Muscle layer of colon (tissue), 2 donors: ENCODE results near the gene SMTNL1.
A peak's percentile ranks its signal among the peaks of the same experiment; 100 is the strongest.

Experiments
- H3K27ac ChIP-seq: one replicate; pipeline ENCODE4 v1.7.0; 2013; ENCODE audit warnings: low read depth, mild to moderate bottlenecking, low read length, moderate library complexity
- H3K27me3 ChIP-seq, 2 donors: one replicate each; pipeline ENCODE4 v1.7.0; 2013; ENCODE audit warnings: low read length in 2 of 2, mild to moderate bottlenecking in 2 of 2; ENCODE audit not compliant: insufficient read depth in 2 of 2, control insufficient read depth in 1 of 2
- H3K36me3 ChIP-seq: one replicate; pipeline ENCODE4 v1.7.0; 2013; ENCODE audit warnings: mild to moderate bottlenecking, low read length; ENCODE audit not compliant: insufficient read depth
- H3K4me1 ChIP-seq: one replicate; pipeline ENCODE4 v1.7.0; 2013; ENCODE audit warnings: mild to moderate bottlenecking, low read length; ENCODE audit not compliant: insufficient read depth
- H3K4me3 ChIP-seq, 2 donors: one replicate each; pipeline ENCODE4 v1.7.0; 2013; ENCODE audit warnings: low read length in 2 of 2, low read depth in 1 of 2, mild to moderate bottlenecking in 1 of 2, moderate library complexity in 1 of 2
- H3K9ac ChIP-seq: one replicate; pipeline ENCODE4 v1.7.0; 2013; ENCODE audit warnings: low read length
- H3K9me3 ChIP-seq: one replicate; pipeline ENCODE4 v1.7.0; 2013; ENCODE audit warnings: mild to moderate bottlenecking, low read length
- donor health status: abdominal sarcoma.
- donor health status: Adenocarcinoma of cecum.

SMTNL1 gene

DNA sequence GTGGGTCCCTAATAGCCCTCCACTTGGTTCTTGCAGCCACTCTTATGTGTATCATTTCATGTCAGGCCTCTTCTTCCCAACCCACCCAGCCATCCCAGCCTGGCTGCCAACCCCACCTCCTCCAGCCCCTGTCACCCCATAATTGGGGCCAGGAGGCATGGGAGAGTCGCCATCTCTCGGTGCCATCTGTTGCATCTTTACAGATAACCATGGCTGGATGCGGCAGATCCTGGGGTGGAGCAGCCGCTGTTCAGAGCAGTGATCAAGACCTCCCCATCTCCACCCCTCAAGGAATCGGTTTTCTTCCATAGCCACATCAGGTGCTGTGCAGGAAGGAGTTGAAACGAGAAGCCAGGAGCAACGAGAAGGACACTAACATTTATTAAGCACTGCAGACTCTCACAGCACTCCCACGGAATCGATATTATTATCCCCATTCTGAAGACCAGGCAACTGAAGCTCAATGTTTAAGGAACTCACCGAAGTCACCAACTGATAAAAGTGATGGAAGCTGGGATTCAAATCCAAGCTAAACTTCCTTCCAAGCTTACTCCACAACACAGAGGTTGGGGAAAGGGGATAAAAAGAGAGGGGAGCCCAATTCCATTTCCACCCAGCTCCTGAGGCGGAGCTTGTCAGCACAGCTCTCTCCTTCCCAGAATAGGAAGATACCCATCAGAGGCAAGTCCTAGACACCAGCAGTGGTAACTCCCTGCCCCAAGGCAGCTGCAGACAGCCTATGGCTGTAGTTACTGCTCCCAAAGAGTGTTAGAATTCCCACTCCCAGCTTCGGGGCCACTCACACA is 24.5 kb upstream of the SMTNL1 start:
- no peaks in the 10 kb centered on the region for H3K27me3 ChIP-seq
- H3K9me3 ChIP-seq, result no peaks in the 10 kb centered on the region
- no peak overlapping the region for H3K9ac ChIP-seq
- no peaks in the 10 kb centered on the region for H3K36me3 ChIP-seq
- H3K27ac ChIP-seq, result no peak overlapping the region
- H3K4me3 ChIP-seq, result no peak overlapping the region
- H3K4me1 ChIP-seq, result peaks cover 7% of the 10 kb centered on the region

DNA sequence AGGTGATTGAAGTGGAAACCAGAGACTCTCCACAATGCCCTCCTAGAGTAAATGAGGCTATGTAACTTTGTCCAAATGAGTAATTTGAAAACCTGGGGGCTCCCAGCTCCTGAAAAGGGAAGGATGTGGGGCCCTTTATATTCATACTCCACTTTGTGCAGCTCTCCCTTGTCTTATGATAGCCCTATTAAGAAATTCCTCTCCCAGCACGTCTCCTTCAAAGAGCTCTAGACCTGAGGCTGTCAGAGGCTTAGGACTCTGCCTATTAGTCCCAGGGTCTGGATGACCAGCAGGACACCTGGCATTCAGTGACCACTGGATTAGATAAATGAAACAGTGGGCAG is 24.0 kb upstream of the SMTNL1 start:
- Histone ChIP-seq H3K36me3 (no peaks in the 10 kb centered on the region), H3K27ac (no peak overlapping the region), H3K9me3 (no peaks in the 10 kb centered on the region), H3K4me1 (peaks cover 7% of the 10 kb centered on the region), H3K9ac (no peak overlapping the region), H3K27me3 (no peaks in the 10 kb centered on the region), H3K4me3 (no peak overlapping the region)

DNA sequence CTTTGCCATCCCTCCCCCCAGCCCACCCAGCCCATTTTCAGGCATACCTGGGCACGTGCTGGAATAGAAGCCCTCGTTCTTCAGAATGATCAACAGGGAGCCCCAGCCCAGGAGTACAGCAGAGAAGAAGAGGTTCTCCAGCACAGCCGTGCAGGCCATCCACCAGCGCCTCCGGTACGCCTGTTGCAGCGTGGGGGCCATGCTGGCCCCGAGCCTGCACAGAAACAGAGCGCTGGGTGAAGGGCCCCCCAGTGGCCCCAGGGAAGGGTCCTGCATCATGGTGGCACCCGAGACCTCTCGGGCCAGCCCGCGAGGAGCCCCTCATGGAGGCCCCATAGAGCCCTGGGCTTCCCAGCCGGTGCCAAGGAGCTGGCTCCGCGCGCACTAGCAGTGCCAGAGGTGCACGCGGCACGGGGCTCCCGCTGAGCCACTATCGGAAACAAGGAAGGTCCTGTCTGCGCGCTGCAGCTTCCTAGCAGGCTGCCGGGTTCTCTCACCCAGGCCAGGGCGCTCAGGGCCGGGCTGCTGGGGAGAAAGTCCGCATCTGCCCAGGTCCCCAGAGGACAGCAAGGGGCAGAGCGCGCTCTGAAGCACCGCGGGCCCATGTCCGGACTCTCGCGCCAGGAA is 23.4 kb upstream of the SMTNL1 start:
- Histone ChIP-seq H3K36me3 (no peaks in the 10 kb centered on the region), H3K4me1 (peaks cover 7% of the 10 kb centered on the region), H3K4me3 (peak overlapping the region; percentile 89 to 99), H3K27ac (peak overlapping the region; percentile 72), H3K27me3 (no peaks in the 10 kb centered on the region), H3K9ac (peak overlapping the region; percentile 65), H3K9me3 (no peaks in the 10 kb centered on the region)

DNA sequence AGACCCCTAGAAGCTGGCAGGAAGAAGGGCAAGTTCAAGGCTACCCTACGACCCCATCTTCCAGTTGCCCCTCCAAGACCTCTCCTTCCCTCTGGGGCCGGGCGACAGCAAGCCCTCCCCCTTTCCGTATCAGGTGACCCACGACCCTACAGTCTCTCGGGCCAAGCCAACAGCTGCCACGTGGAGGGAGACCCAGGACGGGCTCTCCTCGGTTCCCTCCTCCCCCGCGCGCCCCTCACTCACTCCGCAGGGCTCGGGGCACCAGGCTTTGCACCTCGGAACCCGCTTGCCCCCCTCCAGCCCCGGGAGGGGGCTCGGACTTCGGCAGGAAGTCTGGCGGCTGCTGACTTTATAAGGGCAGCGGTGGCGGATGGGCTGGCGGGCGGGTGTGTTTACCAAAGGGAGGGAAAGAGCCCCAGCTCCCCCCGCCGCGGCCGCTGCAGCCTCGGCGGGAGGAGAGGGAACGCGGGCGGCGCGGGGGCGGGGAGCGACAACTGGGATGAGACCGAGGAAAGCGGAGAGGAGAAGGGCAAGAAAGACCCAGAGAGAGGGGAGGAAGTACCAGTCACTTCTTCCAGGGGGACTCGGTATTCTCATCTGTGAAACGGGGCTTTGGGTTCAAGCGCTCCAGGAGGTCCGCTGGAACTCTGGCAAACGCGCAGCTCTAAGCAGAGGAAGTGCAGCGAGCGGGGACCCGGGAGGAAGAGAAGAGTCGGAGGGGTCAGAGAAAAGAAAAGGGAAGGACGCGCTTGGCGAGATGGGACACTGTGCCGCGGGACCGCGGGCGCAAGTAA is 22.7 kb upstream of the SMTNL1 start:
- Histone ChIP-seq H3K4me3 (peak overlapping the region; percentile 89 to 99), H3K9ac (peak overlapping the region; percentile 65), H3K4me1 (peaks cover 7% of the 10 kb centered on the region), H3K9me3 (no peaks in the 10 kb centered on the region), H3K27ac (peak overlapping the region; percentile 72), H3K27me3 (no peaks in the 10 kb centered on the region), H3K36me3 (no peaks in the 10 kb centered on the region)

DNA sequence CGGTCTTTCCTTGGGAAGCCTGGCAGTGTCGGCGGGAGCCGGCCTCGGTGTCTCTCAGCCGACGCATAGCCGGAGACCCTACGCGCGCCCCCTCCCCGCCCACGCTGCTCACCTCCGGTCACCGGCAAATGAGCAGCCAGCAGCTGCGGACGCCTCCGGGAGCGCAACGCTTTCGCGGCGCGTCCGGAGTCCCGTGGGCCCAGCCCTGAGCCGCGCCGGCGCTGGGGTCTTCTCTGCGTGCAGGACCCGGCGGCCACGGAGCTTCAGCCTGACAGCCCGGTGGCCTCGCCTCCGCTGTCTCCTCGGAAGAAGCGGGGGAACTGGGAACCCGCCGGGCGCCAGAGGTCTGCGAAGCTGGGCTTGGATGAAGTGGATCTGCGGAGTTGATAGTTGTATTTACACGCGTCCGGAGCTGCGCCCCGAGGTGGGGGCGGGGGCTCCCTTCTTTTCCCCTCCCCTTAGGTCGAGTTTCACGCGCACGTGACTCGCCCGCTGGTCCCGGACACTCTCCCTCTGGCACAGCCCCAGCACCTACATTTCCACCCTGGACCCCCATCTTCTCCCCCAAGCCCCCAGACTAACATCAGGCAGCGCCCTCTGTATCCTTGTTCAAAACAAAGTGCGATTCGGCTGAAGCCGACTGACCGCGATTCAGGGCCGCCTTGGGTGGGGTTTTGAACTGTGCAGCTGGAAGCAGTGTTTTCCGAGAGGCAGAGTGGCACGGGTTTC is 21.9 kb upstream of the SMTNL1 start, which contains the start of gene SLC43A1:
Gene SLC43A1, minus strand, starts transcription at position 371 of the 729 bp plus-strand sequence. CDS start 1,591 bp downstream, outside the sequence.
- no peaks in the 10 kb centered on the region for H3K27me3 ChIP-seq
- H3K4me3 ChIP-seq, result peak within 1 kb of the TSS; percentile 89 to 99
- peaks cover 7% of the 10 kb centered on the region for H3K4me1 ChIP-seq
- no peaks in the 10 kb centered on the region for H3K9me3 ChIP-seq
- peak within 1 kb of the TSS; percentile 65 for H3K9ac ChIP-seq
- H3K27ac ChIP-seq, result peak within 1 kb of the TSS; percentile 72
- no peaks in the 10 kb centered on the region for H3K36me3 ChIP-seq

- Histone ChIP-seq H3K27ac (peak overlapping the region; percentile 72), H3K4me1 (peaks cover 7% of the 10 kb centered on the region), H3K27me3 (no peaks in the 10 kb centered on the region), H3K36me3 (no peaks in the 10 kb centered on the region), H3K4me3 (peak overlapping the region; percentile 89 to 99), H3K9ac (peak overlapping the region; percentile 65), H3K9me3 (no peaks in the 10 kb centered on the region)
Measured at GRCh38 chr11:57516061-57516443, 21.3 kb upstream of the SMTNL1 start.

- Histone ChIP-seq H3K9me3 (no peaks in the 10 kb centered on the region), H3K4me1 (no peaks in the 10 kb centered on the region), H3K27me3 (no peaks in the 10 kb centered on the region), H3K27ac (no peak overlapping the region), H3K36me3 (no peaks in the 10 kb centered on the region), H3K4me3 (no peak overlapping the region), H3K9ac (no peak overlapping the region)
Measured at GRCh38 chr11:57521116-57521515, 16.3 kb upstream of the SMTNL1 start.

GRCh38 chr11:57523419-57523818 is 14.0 kb upstream of the SMTNL1 start:
- H3K27me3 ChIP-seq, result no peaks in the 10 kb centered on the region
- H3K4me1 ChIP-seq, result no peaks in the 10 kb centered on the region
- H3K36me3 ChIP-seq, result no peaks in the 10 kb centered on the region
- H3K9me3 ChIP-seq, result no peaks in the 10 kb centered on the region
- H3K4me3 ChIP-seq, result no peak overlapping the region
- no peak overlapping the region for H3K9ac ChIP-seq
- H3K27ac ChIP-seq, result no peak overlapping the region

DNA sequence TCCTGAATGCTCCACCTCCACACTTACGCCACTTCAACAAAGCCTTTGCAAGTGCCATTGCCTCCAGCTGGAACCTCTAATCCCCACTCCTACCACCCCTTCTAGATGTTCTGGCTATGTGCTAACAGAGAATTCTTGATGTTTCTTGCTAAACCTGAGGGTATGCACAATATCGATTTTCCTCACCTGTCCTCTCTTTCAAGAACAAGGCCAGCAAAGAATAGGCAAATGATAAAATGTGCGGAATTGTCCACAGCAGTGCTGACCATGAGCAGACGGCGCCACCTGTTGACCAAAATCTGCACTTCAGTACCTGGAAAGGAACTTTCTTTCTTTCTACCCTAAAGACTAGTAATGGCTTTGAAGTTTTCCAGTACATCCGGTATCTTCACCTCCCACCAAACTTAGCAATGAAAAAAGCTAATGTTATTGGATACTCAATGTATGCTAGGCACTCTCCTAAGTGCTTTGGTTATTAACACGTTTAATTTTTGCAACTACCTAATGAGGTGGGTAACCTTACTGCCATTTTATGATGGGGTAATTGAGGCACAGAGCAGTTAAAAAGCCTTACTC is 10.3 kb upstream of the SMTNL1 start:
- no peaks in the 10 kb centered on the region for H3K9me3 ChIP-seq
- no peak overlapping the region for H3K27ac ChIP-seq
- H3K4me3 ChIP-seq, result no peak overlapping the region
- no peaks in the 10 kb centered on the region for H3K27me3 ChIP-seq
- H3K4me1 ChIP-seq, result peaks cover 7% of the 10 kb centered on the region
- no peak overlapping the region for H3K9ac ChIP-seq
- peaks cover 5% of the 10 kb centered on the region for H3K36me3 ChIP-seq

DNA sequence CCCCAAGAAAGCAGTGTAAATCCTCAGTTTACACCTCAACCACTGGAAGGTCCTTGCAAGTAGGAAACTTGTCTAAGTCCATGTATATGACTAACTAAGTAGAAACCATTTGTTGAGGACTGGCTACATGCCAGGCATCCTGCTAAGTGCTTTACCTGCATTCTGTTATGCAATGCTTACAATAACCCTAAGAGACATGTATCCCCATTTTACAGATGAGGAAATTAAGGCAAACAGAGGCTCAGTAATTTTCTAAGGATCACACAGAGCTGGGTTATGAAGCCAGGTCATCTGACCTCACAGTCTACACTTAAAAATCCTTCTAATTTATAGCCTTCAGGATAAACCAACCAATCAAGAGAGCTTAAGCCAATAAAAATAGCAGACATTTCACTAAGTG is 8.4 kb upstream of the SMTNL1 start:
- no peak overlapping the region for H3K9ac ChIP-seq
- peaks cover 5% of the 10 kb centered on the region for H3K36me3 ChIP-seq
- H3K4me1 ChIP-seq, result peaks cover 7% of the 10 kb centered on the region
- H3K27ac ChIP-seq, result no peak overlapping the region
- no peaks in the 10 kb centered on the region for H3K9me3 ChIP-seq
- H3K4me3 ChIP-seq, result no peak overlapping the region
- H3K27me3 ChIP-seq, result no peaks in the 10 kb centered on the region

DNA sequence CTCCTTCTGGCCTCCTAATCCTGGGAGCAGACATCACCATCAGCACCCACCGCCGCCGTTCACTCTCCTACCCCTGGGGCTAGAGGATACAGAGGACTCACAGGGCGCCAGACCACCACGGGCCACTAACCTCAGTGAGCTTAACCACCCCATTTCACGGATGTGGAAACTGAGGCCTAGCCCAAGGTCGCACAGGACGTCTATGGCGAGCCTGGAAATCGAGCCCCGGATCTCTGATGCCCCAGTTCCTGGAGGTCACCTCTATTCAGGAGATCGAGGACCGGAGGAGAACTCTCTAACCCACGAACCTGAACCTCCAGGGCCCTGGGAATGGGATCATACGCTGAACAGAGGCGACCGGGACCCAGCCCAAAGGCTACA is 7.2 kb upstream of the SMTNL1 start:
- Histone ChIP-seq H3K9ac (peak overlapping the region; percentile 56), H3K27ac (peak overlapping the region; percentile 87), H3K4me1 (peaks cover 7% of the 10 kb centered on the region), H3K36me3 (peaks cover 5% of the 10 kb centered on the region), H3K9me3 (no peaks in the 10 kb centered on the region), H3K27me3 (no peaks in the 10 kb centered on the region), H3K4me3 (peak overlapping the region; percentile 87 to 92)
